GM23338 (cell line): Measurements from ENCODE around the gene ATL2. TPM values are rescaled to one million over a fixed set of nuclear protein-coding genes. Genes with fewer than 3 reads are reported as not detected.

ENCODE experiments used
- polyA plus RNA-seq: library from polyadenylated mRNA; unstranded; fragments of >200 nt; fragmentation: Nextera tagmentation; extraction: Ambion mirVana; gene quantifications from 2 replicates; pipeline ENCODE4 v1.2.1, GENCODE V29; 2016
- total RNA-seq: library from RNA; depleted of rRNA; stranded (reverse); fragments of >200 nt; shearing (Covaris generic); gene quantifications from 2 replicates; pipeline ENCODE4 v1.2.3, GENCODE V29; 2014; rRNA removed

Gene ATL2
- total and polyA plus RNA-seq, 2 experiments from 2014 or later = 30.2 to 140 TPM

Other genes with a start within 250 kb of the ATL2 start
- gene HNRNPLL, start 225.7 kb upstream of the ATL2 start, total RNA-seq = 53.4 and 61.9 TPM in 2 replicates
- gene HNRNPLL, start 225.7 kb upstream of the ATL2 start, polyA plus RNA-seq = 42.2 and 42.5 TPM in 2 replicates